ENCODE data around the gene SNAPIN.

SNAPIN gene

DNA sequence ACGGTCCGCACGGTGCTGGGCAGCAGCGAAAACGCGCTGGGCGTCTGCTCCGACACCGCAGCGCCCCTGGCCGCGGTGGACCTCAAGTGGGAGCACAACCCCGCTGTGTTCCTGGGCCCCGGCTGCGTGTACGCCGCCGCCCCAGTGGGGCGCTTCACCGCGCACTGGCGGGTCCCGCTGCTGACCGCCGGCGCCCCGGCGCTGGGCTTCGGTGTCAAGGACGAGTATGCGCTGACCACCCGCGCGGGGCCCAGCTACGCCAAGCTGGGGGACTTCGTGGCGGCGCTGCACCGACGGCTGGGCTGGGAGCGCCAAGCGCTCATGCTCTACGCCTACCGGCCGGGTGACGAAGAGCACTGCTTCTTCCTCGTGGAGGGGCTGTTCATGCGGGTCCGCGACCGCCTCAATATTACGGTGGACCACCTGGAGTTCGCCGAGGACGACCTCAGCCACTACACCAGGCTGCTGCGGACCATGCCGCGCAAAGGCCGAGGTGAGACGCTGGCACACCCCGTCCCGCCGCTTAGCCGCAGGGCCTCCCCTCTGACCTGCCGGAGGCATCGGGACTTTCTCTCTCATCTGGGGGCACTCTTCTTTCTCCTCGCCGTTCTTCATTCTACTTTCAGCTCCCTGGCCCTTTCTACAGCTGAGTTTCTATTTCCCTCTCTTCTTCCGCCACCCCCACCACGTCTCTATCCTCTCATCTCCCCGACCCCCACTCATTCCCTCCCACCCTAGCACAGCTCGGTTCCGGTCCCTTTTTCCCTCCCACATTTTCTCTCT lies 21.0 kb downstream of the SNAPIN start:
- DNase-seq = peak in 1 of 2 experiments; percentile 21

DNA sequence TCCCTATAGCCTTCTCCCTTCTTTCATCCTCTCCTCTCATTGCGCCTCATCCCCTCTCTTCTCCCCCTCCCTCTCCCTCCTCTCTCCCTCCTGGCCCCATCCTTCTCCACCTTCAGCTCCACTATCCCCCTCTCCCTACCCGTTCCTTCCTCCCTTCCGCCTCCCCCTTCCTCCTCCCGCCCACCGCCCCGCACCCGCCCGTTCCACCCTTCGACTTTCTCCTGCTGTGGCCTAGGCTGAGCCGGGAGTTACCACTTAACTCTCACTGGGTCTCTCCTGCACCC lies 21.6 kb downstream of the SNAPIN start:
- no peak for DNase-seq

DNA sequence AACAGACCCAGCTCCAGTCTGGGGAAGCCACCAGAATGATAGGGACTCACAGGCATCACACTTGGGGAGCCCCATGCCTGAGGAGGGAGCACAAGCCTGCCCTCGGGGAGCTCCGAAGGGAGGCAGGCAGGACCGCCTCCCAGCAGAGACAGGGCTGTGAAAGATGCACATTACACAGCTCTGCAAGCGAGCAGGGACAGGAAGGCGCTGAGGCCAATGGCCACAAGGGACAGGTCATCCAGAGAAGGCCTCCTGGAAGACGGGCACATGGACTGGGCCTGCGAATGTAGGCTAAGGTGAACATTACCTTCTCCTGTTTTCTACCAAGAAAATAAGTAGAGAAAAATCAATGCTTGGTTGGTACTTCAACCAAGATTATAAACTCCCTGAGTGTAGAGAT lies 24.2 kb downstream of the SNAPIN start:
- DNase-seq = no peak

DNA sequence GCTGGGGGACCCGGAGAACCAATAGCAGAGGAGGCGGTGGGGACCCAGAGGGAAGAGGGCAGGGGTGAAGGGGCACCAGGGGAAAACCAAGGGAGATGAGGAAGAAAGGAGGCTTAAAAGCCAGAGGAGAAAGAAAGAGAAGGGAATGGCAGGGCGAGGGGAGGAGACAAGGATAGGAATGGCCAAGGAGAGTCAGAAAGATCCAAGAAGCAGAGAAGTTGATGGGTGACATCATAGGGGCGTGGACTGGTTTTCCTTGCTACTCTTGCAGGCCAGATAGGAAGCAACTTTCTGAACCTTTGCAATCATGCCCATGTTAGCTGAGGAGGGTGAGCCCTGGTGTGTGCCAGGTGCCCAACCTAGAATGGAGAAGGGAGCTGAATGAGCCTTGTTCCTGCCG lies 25.4 kb downstream of the SNAPIN start:
- DNase-seq = no peak

DNA sequence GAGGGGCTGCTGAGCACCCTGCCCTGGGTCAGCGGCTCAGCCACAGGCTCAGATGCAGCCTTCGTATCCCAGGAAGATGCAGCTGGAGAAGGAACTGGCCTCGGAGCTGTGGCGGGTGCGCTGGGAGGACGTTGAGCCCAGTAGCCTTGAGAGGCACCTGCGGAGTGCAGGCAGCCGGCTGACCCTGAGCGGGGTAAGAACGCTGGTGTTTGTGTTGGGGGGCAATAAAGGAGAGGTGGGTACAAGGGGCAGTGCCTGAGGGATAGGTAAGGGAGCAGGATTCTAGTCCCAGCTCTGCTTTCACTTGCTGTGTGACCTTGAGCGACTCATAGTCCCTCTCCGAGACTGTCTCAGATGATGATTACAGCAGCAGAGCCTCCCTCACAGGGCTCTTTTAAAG lies 26.4 kb downstream of the SNAPIN start:
- DNase-seq = no peak

DNA sequence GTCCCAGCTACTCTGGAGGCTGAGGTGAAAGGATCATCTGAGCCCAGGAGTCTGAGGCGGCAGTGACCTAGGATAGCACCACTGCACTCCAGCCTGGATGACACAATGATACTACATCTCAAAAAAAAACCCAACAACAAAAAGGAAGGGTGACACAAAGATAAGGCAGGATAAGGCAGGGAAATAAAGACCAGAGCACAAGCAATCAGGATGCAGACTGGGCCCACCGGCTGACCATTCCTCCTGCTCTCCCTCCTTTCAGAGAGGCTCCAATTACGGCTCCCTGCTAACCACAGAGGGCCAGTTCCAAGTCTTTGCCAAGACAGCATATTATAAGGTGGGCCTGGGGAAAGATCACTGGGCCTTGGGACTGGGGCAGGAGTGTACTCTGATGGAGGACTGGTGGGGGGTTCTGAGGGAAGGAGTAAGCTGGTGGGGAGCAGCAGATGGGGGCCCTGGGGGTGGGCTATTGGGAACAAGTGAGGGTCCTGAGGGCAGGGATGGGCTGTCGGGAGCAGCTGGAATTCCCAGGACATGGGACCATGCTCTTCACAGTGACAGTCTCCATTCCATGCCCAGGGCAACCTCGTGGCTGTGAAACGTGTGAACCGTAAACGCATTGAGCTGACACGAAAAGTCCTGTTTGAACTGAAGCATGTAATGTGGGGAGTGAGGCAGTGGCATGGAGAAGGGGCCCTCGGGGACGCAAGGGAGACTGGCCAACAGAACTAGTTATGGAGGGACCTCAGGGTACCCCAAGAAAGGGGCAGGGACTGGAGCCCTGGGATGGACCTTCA lies 27.2 kb downstream of the SNAPIN start:
- no peak for DNase-seq

DNA sequence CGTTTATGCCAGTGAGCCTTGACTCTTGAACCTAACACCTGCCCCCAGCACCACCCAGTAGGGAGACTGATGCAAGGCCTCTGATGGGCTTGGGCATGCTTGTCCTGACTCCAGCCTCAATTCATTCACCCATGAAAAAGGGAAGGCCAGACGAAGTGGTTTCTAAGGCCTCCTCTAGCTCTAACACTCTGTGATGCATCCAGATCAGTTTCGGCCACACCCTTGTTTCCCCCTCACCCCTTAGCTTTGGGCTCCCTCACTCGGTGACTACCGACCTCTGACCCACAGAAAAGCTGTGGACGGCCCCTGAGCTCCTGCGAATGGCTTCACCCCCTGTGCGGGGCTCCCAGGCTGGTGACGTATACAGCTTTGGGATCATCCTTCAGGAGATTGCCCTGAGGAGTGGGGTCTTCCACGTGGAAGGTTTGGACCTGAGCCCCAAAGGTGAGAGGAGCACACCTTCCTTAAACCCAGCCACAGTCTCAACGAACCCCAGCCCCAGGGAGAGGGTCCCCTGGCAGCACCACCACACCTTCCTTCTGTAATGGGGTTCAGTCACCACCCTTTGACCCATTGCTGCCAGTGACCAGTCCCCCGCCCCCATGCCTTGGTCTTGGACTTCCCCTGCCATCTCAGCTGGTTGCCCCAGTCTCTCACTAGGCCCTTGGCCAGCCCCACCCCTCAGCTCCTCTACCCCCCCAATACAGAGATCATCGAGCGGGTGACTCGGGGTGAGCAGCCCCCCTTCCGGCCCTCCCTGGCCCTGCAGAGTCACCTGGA lies 29.0 kb downstream of the SNAPIN start:
- no peak for DNase-seq

DNA sequence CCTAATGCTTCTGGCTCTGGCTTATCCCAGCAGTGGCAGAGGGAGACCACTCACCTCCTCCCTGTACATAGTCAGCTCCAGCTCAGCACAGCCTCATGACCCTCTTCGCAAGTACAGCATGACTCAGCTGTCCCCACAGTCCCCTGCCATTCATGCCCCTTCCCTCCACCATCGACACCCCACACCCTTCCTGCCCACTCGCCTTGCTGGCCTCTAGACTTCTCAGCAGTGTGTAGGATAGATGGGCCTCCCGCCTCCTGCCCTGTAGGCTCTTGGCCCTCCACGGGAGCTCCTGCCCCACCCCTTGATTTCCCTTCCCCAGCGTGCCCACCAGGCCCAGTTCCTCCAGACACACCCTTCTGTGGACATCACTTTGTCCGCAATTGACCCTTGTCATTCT lies 29.8 kb downstream of the SNAPIN start:
- no peak for DNase-seq

DNA sequence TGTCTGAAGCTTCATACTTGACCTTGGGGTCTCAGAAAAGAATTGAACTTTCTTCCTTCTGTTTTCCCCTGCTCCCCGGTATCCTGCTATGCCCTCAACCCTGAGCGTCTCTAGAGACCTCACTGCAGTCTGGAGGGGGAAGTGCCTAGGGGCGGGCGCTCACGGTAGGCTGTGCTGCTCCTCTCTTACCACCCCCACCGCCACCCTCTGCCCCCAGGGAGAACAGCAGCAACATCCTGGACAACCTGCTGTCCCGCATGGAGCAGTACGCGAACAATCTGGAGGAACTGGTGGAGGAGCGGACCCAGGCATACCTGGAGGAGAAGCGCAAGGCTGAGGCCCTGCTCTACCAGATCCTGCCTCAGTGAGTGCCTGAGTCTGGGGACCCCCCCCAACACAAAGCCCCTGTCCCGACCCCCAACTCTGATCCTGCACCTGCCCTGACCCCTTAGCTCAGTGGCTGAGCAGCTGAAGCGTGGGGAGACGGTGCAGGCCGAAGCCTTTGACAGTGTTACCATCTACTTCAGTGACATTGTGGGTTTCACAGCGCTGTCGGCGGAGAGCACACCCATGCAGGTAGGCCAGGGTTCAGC lies 30.3 kb downstream of the SNAPIN start:
- no peak for DNase-seq

DNA sequence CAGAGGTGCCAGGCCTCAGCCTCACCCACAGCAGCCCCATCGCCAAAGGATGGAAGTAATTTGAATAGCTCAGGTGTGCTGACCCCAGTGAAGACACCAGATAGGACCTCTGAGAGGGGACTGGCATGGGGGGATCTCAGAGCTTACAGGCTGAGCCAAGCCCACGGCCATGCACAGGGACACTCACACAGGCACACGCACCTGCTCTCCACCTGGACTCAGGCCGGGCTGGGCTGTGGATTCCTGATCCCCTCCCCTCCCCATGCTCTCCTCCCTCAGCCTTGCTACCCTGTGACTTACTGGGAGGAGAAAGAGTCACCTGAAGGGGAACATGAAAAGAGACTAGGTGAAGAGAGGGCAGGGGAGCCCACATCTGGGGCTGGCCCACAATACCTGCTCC lies 35.0 kb downstream of the SNAPIN start:
- no peak for DNase-seq

DNA sequence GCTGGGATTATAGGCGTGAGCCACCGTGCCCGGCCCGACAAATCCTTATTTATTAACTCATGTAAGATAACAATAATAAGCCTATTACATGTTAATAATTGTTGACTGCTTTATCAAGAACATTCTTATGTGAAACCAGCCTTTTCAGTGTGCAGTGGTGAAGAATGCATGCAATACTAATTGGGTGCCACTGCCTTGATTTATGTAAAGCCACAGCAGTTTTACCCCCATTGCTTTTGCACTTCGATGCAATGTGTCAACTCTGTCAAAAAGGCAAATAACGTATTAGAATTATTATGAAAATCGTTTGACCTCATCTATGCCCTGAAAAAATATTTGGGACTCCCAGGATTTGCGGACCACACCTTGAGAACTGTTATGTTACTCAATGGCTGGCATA lies 38.2 kb downstream of the SNAPIN start:
- no peak for DNase-seq

DNA sequence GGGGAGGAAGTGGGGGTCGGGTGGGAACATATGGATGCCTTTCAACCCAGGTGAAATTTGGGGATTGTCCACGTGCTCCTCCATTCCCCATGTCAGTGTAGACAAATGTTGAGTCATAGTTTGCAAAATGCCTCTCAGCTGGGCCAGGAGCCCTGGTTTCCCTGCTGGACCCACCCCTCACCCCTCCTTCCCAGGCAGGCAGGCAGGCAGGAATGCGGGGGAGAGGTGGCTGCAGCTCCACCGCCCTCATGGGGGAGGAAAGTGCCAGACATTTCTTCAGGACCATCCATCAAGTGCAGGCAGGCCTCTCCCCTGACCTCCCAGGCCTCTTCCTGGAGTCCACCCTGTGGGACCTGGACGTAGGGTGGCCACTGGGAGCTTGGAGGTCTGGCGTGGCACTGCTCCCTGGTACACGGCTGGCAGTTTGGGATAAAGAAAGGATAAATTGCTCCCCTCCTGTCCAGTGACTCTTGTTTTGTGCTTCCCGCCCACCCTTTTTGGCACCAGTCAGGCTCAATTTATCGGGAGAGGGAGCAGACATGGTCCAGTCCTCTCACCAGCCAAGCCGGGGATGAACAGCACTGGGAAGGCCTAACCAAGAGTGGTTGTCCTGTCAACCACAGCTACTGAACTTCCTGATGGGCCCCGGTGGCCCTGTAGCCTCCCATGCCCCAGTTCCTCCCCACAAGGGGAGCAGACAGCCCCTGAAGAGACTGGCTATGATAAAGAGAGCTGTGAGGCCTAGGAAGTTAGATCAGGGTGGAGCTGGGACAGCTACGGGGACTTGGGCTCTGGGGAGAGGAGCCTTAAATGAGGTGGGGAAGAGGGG lies 38.9 kb downstream of the SNAPIN start:
- no peak for DNase-seq

DNA sequence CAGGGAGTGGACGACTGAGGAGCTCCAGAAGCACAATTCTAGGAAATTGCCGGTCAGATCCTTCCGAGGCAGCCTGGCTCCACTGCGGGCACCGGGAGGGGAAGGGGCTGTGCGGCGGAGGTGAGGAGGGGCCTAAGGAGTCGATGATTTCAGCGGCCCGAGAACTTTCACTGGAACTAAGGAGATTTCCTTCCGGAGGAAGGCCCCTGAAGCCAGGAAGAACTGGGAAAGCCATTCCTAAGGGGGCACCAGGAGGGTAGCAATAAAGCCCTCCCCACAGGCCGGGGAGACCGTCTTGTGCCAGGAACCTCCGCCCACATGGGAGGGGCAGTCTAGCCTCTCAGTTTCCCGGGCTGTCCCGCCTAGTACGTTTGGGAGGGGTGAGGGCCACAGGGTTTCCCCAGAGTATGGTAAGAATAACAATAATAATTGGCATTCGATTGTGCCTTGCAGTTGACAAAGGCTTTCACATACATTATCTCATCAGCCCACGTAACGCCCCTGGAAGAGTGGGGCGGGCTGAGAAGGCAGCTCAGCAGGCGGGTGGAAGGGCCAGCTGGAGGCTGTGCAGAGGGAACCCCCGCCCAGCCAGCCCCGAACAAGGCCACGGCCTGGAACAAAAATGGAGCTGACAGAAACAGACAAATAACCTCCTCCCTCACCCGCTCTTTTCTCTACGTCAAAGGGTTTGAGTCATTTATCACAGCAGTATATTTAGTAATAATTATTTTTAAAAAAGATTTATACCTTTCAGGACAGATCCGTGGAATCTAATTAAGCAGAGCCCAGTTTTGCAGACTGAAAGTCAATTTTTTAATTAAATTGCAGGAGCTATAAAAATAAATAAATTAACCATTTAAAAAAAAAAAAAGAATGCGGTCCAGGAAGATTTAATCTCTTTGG lies 39.8 kb downstream of the SNAPIN start:
- DNase-seq = no peak

DNA sequence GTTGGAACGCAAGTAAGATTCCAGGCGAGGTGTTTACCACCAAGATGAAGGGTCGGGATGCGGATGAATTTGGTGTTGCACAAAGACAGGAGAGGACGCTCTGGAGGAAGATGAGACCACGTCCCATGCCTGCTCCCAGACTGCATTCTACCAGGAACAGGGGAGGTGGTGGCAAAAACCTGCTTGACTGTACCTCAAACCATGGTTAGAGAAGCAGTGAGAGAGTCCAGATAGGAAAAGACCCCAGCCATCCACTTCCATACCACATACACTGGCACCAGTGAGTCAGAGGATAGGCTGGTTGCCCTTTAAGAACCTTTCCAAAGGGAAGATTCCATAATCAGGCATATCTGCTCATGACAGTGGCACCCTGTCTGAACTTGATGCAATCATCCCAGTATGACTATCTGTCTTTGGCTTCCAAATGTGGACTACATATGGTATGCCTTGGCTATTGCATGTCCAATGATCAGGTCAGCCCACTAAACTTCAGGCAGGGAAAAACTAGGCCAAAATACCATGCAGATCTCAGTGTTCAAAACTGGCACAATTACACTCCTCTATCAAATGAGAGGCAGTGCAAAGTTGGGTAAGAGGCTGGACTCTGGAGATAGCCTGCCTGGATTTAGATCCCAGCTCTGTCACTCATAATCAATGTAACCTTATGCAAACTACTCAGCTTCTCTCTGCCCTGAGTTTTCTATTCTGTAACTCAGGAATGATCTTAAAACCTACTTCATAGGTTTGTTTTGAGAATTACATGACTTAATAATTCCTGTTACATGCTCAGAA lies 40.6 kb downstream of the SNAPIN start:
- DNase-seq = no peak

DNA sequence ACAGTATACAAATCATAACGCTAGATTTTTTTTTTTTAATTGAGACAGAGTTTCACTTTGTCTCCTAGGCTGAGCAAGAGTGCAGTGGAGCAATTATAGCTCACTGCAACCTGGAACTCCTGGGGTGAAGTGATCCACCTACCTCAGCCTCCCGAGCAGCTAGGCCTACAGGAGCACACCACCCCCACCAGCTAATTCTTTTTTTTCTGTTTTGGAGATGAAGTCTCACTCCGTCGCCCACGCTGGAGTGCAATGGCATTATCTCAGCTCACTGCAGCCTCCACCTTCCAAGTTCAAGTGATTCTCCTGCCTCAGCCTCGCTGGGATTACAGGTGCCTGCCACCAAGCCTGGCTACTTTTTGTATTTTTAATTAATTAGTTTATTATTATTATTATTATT lies 41.3 kb downstream of the SNAPIN start:
- DNase-seq = no peak

DNA sequence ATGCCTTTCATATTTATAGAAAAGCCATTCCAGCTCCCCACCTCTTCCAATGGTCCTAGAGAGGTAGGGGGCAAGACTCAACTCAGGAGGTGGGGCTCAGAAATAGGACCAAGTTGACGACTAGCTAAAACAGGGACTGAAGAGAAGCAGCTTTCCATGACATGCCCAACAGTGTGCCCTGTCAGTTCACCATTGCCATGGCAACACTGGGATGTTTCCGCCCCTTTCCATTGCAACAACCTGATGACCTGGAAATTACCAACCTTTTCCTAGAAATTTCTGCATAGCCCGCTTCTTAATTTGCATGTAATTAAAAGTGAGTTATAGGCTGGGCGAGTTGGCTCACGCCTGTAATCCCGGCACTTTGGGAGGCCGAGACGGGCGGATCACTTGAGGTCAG lies 47.0 kb downstream of the SNAPIN start:
- DNase-seq = no peak

DNA sequence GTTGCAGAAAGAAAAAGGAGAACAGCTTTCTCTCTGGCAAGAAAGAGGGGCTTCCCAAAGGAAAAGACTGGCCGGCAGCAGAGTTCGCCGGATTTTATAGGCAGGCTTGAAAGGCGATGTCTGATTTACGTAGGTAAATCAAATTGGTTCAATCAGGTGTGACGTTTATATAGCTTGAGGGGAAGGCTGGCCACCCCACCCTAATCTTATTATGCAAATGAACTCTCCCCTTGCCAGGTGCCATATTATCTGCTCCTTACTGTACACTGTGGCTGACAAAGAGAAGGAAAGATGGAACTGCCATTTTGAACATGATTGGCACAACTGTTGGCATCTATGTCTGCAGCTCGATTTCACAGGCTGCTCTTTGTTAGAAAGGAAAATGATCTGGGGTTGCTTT lies 52.5 kb downstream of the SNAPIN start:
- no peak for DNase-seq

All from NCI-H524 (cell line).